H9 (cell line): Measurements from ENCODE around the gene ARL14EPL. TPM values are rescaled to one million over a fixed set of nuclear protein-coding genes. Genes with fewer than 3 reads are reported as not detected.

ENCODE experiments used
- DNase-seq: peaks from one replicate; pipeline ENCODE4 v3.0.0-alpha.2; 2017
- H2AFZ ChIP-seq: one replicate; pipeline ENCODE4 v1.6.1; 2013; ENCODE audit warnings: mild to moderate bottlenecking, low read length, control low read depth, moderate library complexity
- H2AK5ac ChIP-seq: 2 replicates; pipeline ENCODE4 v1.6.1; 2013; ENCODE audit warnings: low read length, control low read depth, mixed read lengths; ENCODE audit not compliant: insufficient read length
- H2BK120ac ChIP-seq: one replicate; pipeline ENCODE4 v1.6.1; 2013; ENCODE audit warnings: low read depth, mild to moderate bottlenecking, low read length, control low read depth, inconsistent platforms; ENCODE audit not compliant: poor library complexity, severe bottlenecking
- H2BK12ac ChIP-seq: 2 replicates; pipeline ENCODE4 v1.6.1; 2013; ENCODE audit warnings: low read length, control low read depth, mixed read lengths, low read depth; ENCODE audit not compliant: insufficient read length
- H2BK15ac ChIP-seq: 2 replicates; pipeline ENCODE4 v1.6.1; 2013; ENCODE audit warnings: low read depth, low read length, control low read depth
- H2BK20ac ChIP-seq: one replicate; pipeline ENCODE4 v1.6.1; 2013; ENCODE audit warnings: low read depth, mild to moderate bottlenecking, low read length, control low read depth, inconsistent platforms; ENCODE audit not compliant: poor library complexity, severe bottlenecking
- H2BK5ac ChIP-seq: 2 replicates; pipeline ENCODE4 v1.6.1; 2013; ENCODE audit warnings: low read length, control low read depth, mixed read lengths; ENCODE audit not compliant: insufficient read length
- H3K14ac ChIP-seq: 2 replicates; pipeline ENCODE4 v1.6.1; 2013; ENCODE audit warnings: low read length, control low read depth; ENCODE audit not compliant: insufficient read depth
- H3K18ac ChIP-seq: 2 replicates; pipeline ENCODE4 v1.6.1; 2013; ENCODE audit warnings: low read depth, mild to moderate bottlenecking, mixed read lengths, low read length, control low read depth; ENCODE audit not compliant: insufficient read length
- H3K23ac ChIP-seq: 2 replicates; pipeline ENCODE4 v1.6.1; 2013; ENCODE audit warnings: low read length, control low read depth, mixed read lengths, low read depth; ENCODE audit not compliant: insufficient read length
- H3K23me2 ChIP-seq: 2 replicates; pipeline ENCODE4 v1.6.1; 2013; ENCODE audit warnings: low read depth, mild to moderate bottlenecking, mixed read lengths, low read length, control low read depth; ENCODE audit not compliant: insufficient read length, poor library complexity, severe bottlenecking
- H3K27ac ChIP-seq: 2 replicates; pipeline ENCODE4 v1.5.1; 2013; ENCODE audit warnings: low read length, control low read depth, mixed read lengths, low read depth; ENCODE audit not compliant: insufficient read length
- H3K27me3 ChIP-seq: 2 replicates; pipeline ENCODE4 v1.6.1; 2013; ENCODE audit warnings: low read length, control low read depth, inconsistent platforms; ENCODE audit not compliant: insufficient read depth
- H3K4ac ChIP-seq: 2 replicates; pipeline ENCODE4 v1.6.1; 2013; ENCODE audit warnings: low read depth, mild to moderate bottlenecking, control low read depth, inconsistent platforms, low read length, moderate library complexity
- H3K4me1 ChIP-seq: 2 replicates; pipeline ENCODE4 v1.6.1; 2013; ENCODE audit warnings: low read length, control low read depth, inconsistent platforms; ENCODE audit not compliant: insufficient read depth
- H3K4me2 ChIP-seq: 2 replicates; pipeline ENCODE4 v1.6.1; 2013; ENCODE audit warnings: low read length, control low read depth, mixed read lengths; ENCODE audit not compliant: insufficient read length, insufficient read depth
- H3K56ac ChIP-seq: 2 replicates; pipeline ENCODE4 v1.6.1; 2013; ENCODE audit warnings: low read depth, mild to moderate bottlenecking, mixed read lengths, low read length, control low read depth; ENCODE audit not compliant: insufficient read length
- H3K79me1 ChIP-seq: 2 replicates; pipeline ENCODE4 v1.6.1; 2013; ENCODE audit warnings: low read depth, mild to moderate bottlenecking, moderate library complexity, low read length, control low read depth, inconsistent platforms; ENCODE audit not compliant: insufficient read depth, poor library complexity, severe bottlenecking
- H3K79me2 ChIP-seq: 2 replicates; pipeline ENCODE4 v1.6.1; 2013; ENCODE audit warnings: low read length, control low read depth, inconsistent platforms; ENCODE audit not compliant: insufficient read depth
- H3K9ac ChIP-seq: 2 replicates; pipeline ENCODE4 v1.6.1; 2013; ENCODE audit warnings: low read length, control low read depth, mixed read lengths; ENCODE audit not compliant: insufficient read length; ENCODE audit errors: extremely low read depth
- H3K9me3 ChIP-seq: one replicate; pipeline ENCODE4 v1.6.1; 2013; ENCODE audit warnings: low read depth, low read length, inconsistent platforms; ENCODE audit not compliant: control insufficient read depth
- H3T11ph ChIP-seq: one replicate; pipeline ENCODE4 v1.6.1; 2013; ENCODE audit warnings: mild to moderate bottlenecking, low read length, control low read depth, inconsistent platforms
- H4K20me1 ChIP-seq: one replicate; pipeline ENCODE4 v1.6.1; 2013; ENCODE audit not compliant: control insufficient read depth, insufficient read length, insufficient read depth
- H4K5ac ChIP-seq: 2 replicates; pipeline ENCODE4 v1.6.1; 2013; ENCODE audit warnings: low read depth, mild to moderate bottlenecking, mixed read lengths, low read length, control low read depth; ENCODE audit not compliant: insufficient read length
- H4K8ac ChIP-seq: replicated peaks from 2 replicates; pipeline ENCODE4 v1.6.1; 2013; ENCODE audit warnings: low read length, control low read depth, mixed read lengths, low read depth; ENCODE audit not compliant: insufficient read length
- H4K91ac ChIP-seq: 2 replicates; pipeline ENCODE4 v1.6.1; 2013; ENCODE audit warnings: low read depth, mild to moderate bottlenecking, moderate library complexity, mixed read lengths, low read length, control low read depth; ENCODE audit not compliant: insufficient read length
- H3K27ac Mint-ChIP-seq, 3 experiments: 2 replicates in 2 of 3; 3 replicates in 1 of 3; pipeline ENCODE4 v1.8.0; 2020 to 2021; ENCODE audit warnings: mixed read lengths in 3 of 3, mild to moderate bottlenecking in 1 of 3, moderate library complexity in 1 of 3
- H3K27me3 Mint-ChIP-seq: 2 replicates; pipeline ENCODE4 v1.8.0; 2021; ENCODE audit warnings: low read depth, mild to moderate bottlenecking, moderate library complexity, mixed read lengths
- H3K36me3 Mint-ChIP-seq, 3 experiments: 2 replicates in 2 of 3; 3 replicates in 1 of 3; pipeline ENCODE4 v1.8.0; 2020 to 2021; ENCODE audit warnings: low read depth in 3 of 3, mixed read lengths in 3 of 3; ENCODE audit not compliant: insufficient read depth in 1 of 3
- H3K4me1 Mint-ChIP-seq, 2 experiments: 2 replicates each; pipeline ENCODE4 v1.8.0; 2020; ENCODE audit warnings: mixed read lengths in 2 of 2
- H3K4me3 Mint-ChIP-seq, 2 experiments: 2 replicates in 1 of 2; 3 replicates in 1 of 2; pipeline ENCODE4 v1.8.0; 2020 to 2021; ENCODE audit warnings: mild to moderate bottlenecking in 2 of 2, mixed read lengths in 2 of 2, moderate library complexity in 1 of 2
- H3K9me3 Mint-ChIP-seq, 2 experiments: 2 replicates in 1 of 2; 3 replicates in 1 of 2; pipeline ENCODE4 v1.8.0; 2020; ENCODE audit warnings: mild to moderate bottlenecking in 2 of 2, mixed read lengths in 2 of 2, moderate library complexity in 1 of 2
- CTCF ChIP-seq: fragments of 200-600 bp; sonication (generic); conservative IDR thresholded peaks from 3 replicates; pipeline ENCODE4 v1.8.0; 2021; ENCODE audit warnings: antibody characterized with exemption, mild to moderate bottlenecking
- WGBS: extraction: QIAGEN DNeasy Blood & Tissue Kit; methylation state at CpG from one replicate; pipeline ENCODE4 v1.1.7; 2013; ENCODE audit warnings: missing lambda C conversion rate, low lambda C conversion rate, mixed read lengths; ENCODE audit not compliant: insufficient read length; ENCODE audit errors: extremely low coverage; 5-methylcytosine and 5-hydroxymethylcytosine counted together
- total RNA-seq: library from RNA; stranded (reverse); gene quantifications from 2 replicates; pipeline ENCODE4 v1.2.1, GENCODE V29; 2021

The ARL14EPL gene
- total RNA-seq, 1 experiment from 2014 or later: not detected

GRCh38 chr5:116068028-116068632, 35.9 kb downstream of the ARL14EPL start:
- Histone ChIP-seq H4K20me1 (no peaks in the 10 kb centered on the region), H2AK5ac (no peak overlapping the region), H2BK120ac (no peak overlapping the region), H3K14ac (no peak overlapping the region), H3K9ac (no peak overlapping the region), H2BK5ac (no peak overlapping the region), H2BK20ac (no peak overlapping the region), H3K79me2 (no peaks in the 10 kb centered on the region), H3K4me1 (peaks cover 2% of the 10 kb centered on the region; the same call in 1 of the 2 replicates), H3K23ac (no peak overlapping the region), H3T11ph (no peak overlapping the region), H3K4ac (no peak overlapping the region), H3K56ac (no peak overlapping the region), H3K27me3 (no peaks in the 10 kb centered on the region), H3K27ac (no peak overlapping the region), H3K9me3 (no peaks in the 10 kb centered on the region), H3K23me2 (no peaks in the 10 kb centered on the region), H4K91ac (no peak overlapping the region), H3K18ac (no peak overlapping the region), H4K5ac (no peak overlapping the region), H3K4me2 (no peak overlapping the region), H2BK15ac (no peak overlapping the region), H2BK12ac (no peak overlapping the region), H4K8ac (no peak overlapping the region), H3K79me1 (no peaks in the 10 kb centered on the region), H2AFZ (no peak overlapping the region)
- Mint-ChIP-seq H3K27ac (no peak overlapping the region), H3K9me3 (no peaks in the 10 kb centered on the region), H3K4me1 (peaks cover 0 to 7% of the 10 kb centered on the region in 2 experiments; a peak in 2 of 4 replicates), H3K36me3 (no peaks in the 10 kb centered on the region), H3K4me3 (no peak overlapping the region), H3K27me3 (no peaks in the 10 kb centered on the region; the same call in 1 of the 2 replicates)
- no CpG with 5 or more reads among the region's 4 CpGs for WGBS
- DNase-seq: no peak
- TF ChIP-seq CTCF: peak; percentile 92
